Stimulated activated CD4-positive, alpha-beta T cell treated with anti-CD3 and anti-CD28 coated beads, Interleukin-1b, Interleukin-23, amount 100 ng/mL, for 1 hour (primary cell): ENCODE results near the gene CTU2.

Source experiments
- DNase-seq, 2 donors: peaks; one replicate each; pipeline ENCODE4 v3.0.0-alpha.2; 2020; ENCODE audit warnings: low read depth in 2 of 2

CTU2 gene

GRCh38 chr16:88760424-88761142 lies 54.3 kb downstream of the CTU2 start:
- no peak for DNase-seq

- no peak for DNase-seq
Measured at GRCh38 chr16:88761143-88761534, 54.8 kb downstream of the CTU2 start.

GRCh38 chr16:88761830-88762229 lies 55.5 kb downstream of the CTU2 start:
- DNase-seq = no peak

- DNase-seq = no peak
Measured at GRCh38 chr16:88762258-88762870, 56.1 kb downstream of the CTU2 start.

- DNase-seq = no peak
Measured at GRCh38 chr16:88762941-88763340, 56.6 kb downstream of the CTU2 start.

GRCh38 chr16:88763502-88764053 lies 57.3 kb downstream of the CTU2 start:
- no peak for DNase-seq

GRCh38 chr16:88764080-88764479 lies 57.8 kb downstream of the CTU2 start:
- DNase-seq = no peak

- no peak for DNase-seq
Measured at GRCh38 chr16:88764913-88765349, 58.6 kb downstream of the CTU2 start.
